ENCODE results near the gene POLR3H. TPM values are rescaled to one million over a fixed set of nuclear protein-coding genes. Genes with fewer than 3 reads are reported as not detected.

POLR3H gene
- total and polyA plus RNA-seq, 10 of the 15 experiments (the other 5 are each of a cell fraction or from before 2014, with no cell fraction given): 3.5 to 62.7 (median 24.6) TPM

- Histone ChIP-seq H3K79me2 (ENCODE audit: control insufficient read depth, insufficient read depth, low read length) (peaks cover 79% of the 10 kb centered on the region), H3K4me2 (ENCODE audit: control insufficient read depth, insufficient read depth) (0 out of 2 replicates have a peak overlapping the region, but pooled peaks have one; percentile 17), H3K27ac (ENCODE audit: control insufficient read depth, insufficient read depth) (no peak overlapping the region; the same call in 1 of the 2 replicates), H3K4me1 (ENCODE audit: control insufficient read depth, insufficient read depth, low read length) (peaks cover 57% of the 10 kb centered on the region), H3K27me3 (replicated peaks in 1 of 2; ENCODE audit: control insufficient read depth in 2 of 2, insufficient read depth in 2 of 2, low read length in 1 of 2) (no peaks in the 10 kb centered on the region), H3K9me3 (replicated peaks; ENCODE audit: control insufficient read depth, insufficient read depth, low read length) (no peaks in the 10 kb centered on the region), H3K36me3 (ENCODE audit: control insufficient read depth in 2 of 2, insufficient read depth in 2 of 2, low read length in 1 of 2) (peaks cover 0 to 6% of the 10 kb centered on the region in 2 experiments; a peak in 2 of 4 replicates), H2AFZ (ENCODE audit: control insufficient read depth, low read depth, low read length) (no peak overlapping the region), H4K20me1 (ENCODE audit: control insufficient read depth, insufficient read depth) (no peaks in the 10 kb centered on the region), H3K4me3 (no peak overlapping the region), H3K9ac (ENCODE audit: control insufficient read depth, insufficient read depth, low read length) (no peak overlapping the region)
- 34% methylated on average over 7 of the region's 7 CpGs for WGBS (ENCODE audit: insufficient coverage, insufficient replicate concordance, low lambda C conversion rate, missing lambda C conversion rate)
- DNase-seq (ENCODE audit: low read depth, low spot score) (no peak), FAIRE-seq (no peak), ATAC-seq (no peak)
- ChIA-PET SMC1A (ENCODE audit: uncharacterized antibody, unreplicated experiment) (interaction anchor here (1.0 to 6.5 kb wide), 8 partner anchors 8 to 77 kb away, joined by 3 to 59 read pairs (median 12); partner anchors contain the start of genes ACO2, PHF5A and TOB2), POLR2A (interaction anchor here (0.6 to 9.0 kb wide), 6 partner anchors 9 to 109 kb away, joined by 3 to 122 read pairs (median 6); partner anchors contain the start of genes ACO2, PHF5A and TOB2), CTCF (interaction anchor here (1.6 to 5.2 kb wide), 3 partner anchors 11 to 77 kb away, joined by 5 to 26 read pairs (median 26); partner anchors contain the start of genes ACO2 and PHF5A), RAD21 (ENCODE audit: unreplicated experiment) (interaction anchor here (1.5 to 3.0 kb wide), 4 partner anchors 19 to 77 kb away, joined by 4 to 19 read pairs (median 12); partner anchors contain the start of gene TOB2)
- BruUV-seq (replicated peaks): no TSS peak
- intact Hi-C loops (cut with micrococcal nuclease; ENCODE audit: unreplicated experiment) (no loop called here), in situ Hi-C loops (cut with MboI) (no loop called here)
- TF ChIP-seq ZZZ3 (IDR thresholded peaks at IDR 0.05; ENCODE audit: control insufficient read depth, insufficient read length, low read depth) (no peak), EED (IDR thresholded peaks at IDR 0.05; ENCODE audit: low read depth) (no peak), E2F4 (IDR thresholded peaks at IDR 0.05; ENCODE audit: low read depth, low read length) (no peak), YBX1 (IDR thresholded peaks at IDR 0.05) (no peak), STAT1 (conservative IDR thresholded peaks at IDR 0.05) (no peak), E4F1 (IDR thresholded peaks at IDR 0.05; ENCODE audit: borderline replicate concordance, partially characterized antibody) (no peak), EZH2 (IDR thresholded peaks at IDR 0.05; ENCODE audit: borderline replicate concordance, control insufficient read depth, low read depth, low read length) (no peak), SKIL (IDR thresholded peaks at IDR 0.05; ENCODE audit: low read depth, poor library complexity, severe bottlenecking) (no peak), IRF5 (IDR thresholded peaks at IDR 0.05; ENCODE audit: borderline replicate concordance) (no peak), SUZ12 (IDR thresholded peaks at IDR 0.05; ENCODE audit: unreplicated experiment) (no peak), KLF5 (IDR thresholded peaks at IDR 0.05; ENCODE audit: partially characterized antibody) (no peak)
These were observed 63.9 kb downstream of the POLR3H start for GRCh38 chr22:41480397-41480735.

All from GM12878 (cell line).